GM23248 (cell line): Measurements from ENCODE around the gene CEL.

Experiments used
- EZH2 ChIP-seq: fragments of 200-600 bp; sonication (generic); IDR thresholded peaks from 2 replicates; pipeline ENCODE4 v1.6.1; 2018; ENCODE audit warnings: antibody characterized with exemption, mild to moderate bottlenecking; ENCODE audit not compliant: insufficient read depth, poor library complexity, severe bottlenecking
- EZH2phosphoT487 ChIP-seq: fragments of 200-600 bp; sonication (generic); IDR thresholded peaks from 2 replicates; pipeline ENCODE4 v1.6.1; 2018; ENCODE audit warnings: antibody characterized with exemption, moderate library complexity, mild to moderate bottlenecking, low read depth; ENCODE audit not compliant: insufficient read depth

DNA sequence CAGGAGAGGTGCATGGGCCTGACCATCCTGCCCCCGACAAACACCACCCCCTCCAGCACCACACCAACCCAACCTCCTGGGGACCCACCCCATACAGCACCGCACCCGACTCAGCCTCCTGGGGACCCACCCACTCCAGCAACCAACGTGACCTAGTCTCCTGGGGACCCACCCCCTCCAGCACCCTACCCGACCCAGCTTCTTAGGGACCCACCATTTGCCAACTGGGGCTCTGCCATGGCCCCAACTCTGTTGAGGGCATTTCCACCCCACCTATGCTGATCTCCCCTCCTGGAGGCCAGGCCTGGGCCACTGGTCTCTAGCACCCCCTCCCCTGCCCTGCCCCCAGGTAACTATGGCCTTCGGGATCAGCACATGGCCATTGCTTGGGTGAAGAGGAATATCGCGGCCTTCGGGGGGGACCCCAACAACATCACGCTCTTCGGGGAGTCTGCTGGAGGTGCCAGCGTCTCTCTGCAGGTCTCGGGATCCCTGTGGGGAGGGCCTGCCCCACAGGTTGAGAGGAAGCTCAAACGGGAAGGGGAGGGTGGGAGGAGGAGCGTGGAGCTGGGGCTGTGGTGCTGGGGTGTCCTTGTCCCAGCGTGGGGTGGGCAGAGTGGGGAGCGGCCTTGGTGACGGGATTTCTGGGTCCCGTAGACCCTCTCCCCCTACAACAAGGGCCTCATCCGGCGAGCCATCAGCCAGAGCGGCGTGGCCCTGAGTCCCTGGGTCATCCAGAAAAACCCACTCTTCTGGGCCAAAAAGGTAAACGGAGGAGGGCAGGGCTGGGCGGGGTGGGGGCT is 4.6 kb downstream of the CEL start:
- no peak for TF ChIP-seq EZH2
- no peak for TF ChIP-seq EZH2phosphoT487
